Activated T-helper 1 cell treated with anti-CD3 and anti-CD28 coated beads, Interleukin-12 subunit alpha, Interleukin-12 subunit beta, Interleukin-2, Interleukin-4 antibody, amounts not matched to agents 30 ng/mL and 10 ng/mL and 1 ng/mL, durations not matched to agents 14 hours and 24 hours and 36 hours (primary cell): Measurements from ENCODE around the gene MBNL2. TPM values are rescaled to one million over a fixed set of nuclear protein-coding genes. Genes with fewer than 3 reads are reported as not detected.

Source experiments
- DNase-seq: peaks from one replicate; pipeline ENCODE4 v3.0.0; 2021; ENCODE audit warnings: low spot score
- H3K27ac Mint-ChIP-seq: one replicate; pipeline ENCODE4 v1.8.0; 2021; ENCODE audit warnings: mild to moderate bottlenecking, mixed read lengths
- H3K27me3 Mint-ChIP-seq: one replicate; pipeline ENCODE4 v1.8.0; 2022; ENCODE audit warnings: mild to moderate bottlenecking, moderate library complexity, mixed read lengths; ENCODE audit not compliant: insufficient read depth
- H3K36me3 Mint-ChIP-seq: one replicate; pipeline ENCODE4 v1.8.0; 2021; ENCODE audit warnings: low read depth, mixed read lengths
- H3K4me1 Mint-ChIP-seq: one replicate; pipeline ENCODE4 v1.8.0; 2021; ENCODE audit warnings: low read depth, mixed read lengths
- H3K4me3 Mint-ChIP-seq: one replicate; pipeline ENCODE4 v1.8.0; 2021; ENCODE audit warnings: mild to moderate bottlenecking, moderate library complexity, mixed read lengths
- H3K9me3 Mint-ChIP-seq: one replicate; pipeline ENCODE4 v1.8.0; 2021; ENCODE audit warnings: mixed read lengths
- intact Hi-C: fragments of 100-400 bp; cut with micrococcal nuclease; formaldehyde crosslinking; loops from one replicate; pipeline ENCODE4 v1.15.1; 2024
- total RNA-seq: library from RNA; stranded (reverse); gene quantifications from 2 replicates; pipeline ENCODE4 v1.2.3, GENCODE V29; 2022

The MBNL2 gene
- total RNA-seq, 1 donor from 2014 or later = 20.7 TPM

DNA sequence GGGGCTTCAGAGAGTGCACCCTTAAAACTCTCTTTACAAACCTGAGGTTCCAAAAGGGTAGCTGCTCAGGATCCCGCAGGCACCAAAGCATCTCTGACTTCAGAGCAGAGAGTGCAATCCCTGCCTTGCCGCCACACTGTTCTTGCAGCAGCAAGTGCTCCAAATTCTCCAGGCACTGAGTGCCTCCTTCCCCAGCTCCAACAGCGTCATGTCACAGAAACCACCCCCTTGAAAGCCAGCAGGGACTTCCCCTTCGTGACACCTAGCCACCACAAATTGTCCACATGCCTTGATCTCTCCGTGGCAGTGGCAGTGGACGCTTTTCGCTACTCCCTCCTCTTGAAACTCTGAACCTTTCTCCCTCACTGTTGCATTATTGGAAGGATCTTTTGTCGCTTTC is 39.9 kb downstream of the MBNL2 start:
- Mint-ChIP-seq H3K4me1 (peaks cover 64% of the 10 kb centered on the region), H3K9me3 (no peaks in the 10 kb centered on the region), H3K27me3 (no peaks in the 10 kb centered on the region), H3K27ac (peak overlapping the region; percentile 32), H3K36me3 (peaks cover 9% of the 10 kb centered on the region), H3K4me3 (peak overlapping the region; percentile 6)
- intact Hi-C loops = no loop called here
- no peak for DNase-seq

DNA sequence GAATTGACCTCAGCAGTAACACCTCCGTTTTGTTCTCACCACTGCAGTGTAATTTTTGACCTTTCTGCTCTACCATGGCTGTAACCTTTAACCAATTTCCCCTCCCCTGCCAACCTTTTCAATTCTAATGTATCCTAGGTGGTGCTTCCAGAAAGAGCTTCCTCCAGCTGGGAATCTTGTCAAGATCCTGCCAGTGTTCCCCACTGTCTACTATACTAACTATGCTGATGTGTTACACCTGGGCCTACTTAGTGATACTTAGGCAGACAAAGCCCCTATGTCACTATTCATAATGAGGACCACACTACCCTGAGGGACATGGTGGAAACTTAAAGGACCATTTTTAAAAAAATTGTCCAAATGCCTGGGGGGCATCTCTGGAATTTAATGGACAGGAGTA is 41.0 kb downstream of the MBNL2 start:
- no peak for DNase-seq
- Mint-ChIP-seq H3K4me1 (peaks cover 53% of the 10 kb centered on the region), H3K9me3 (no peaks in the 10 kb centered on the region), H3K4me3 (no peak overlapping the region), H3K36me3 (peaks cover 7% of the 10 kb centered on the region), H3K27ac (no peak overlapping the region), H3K27me3 (no peaks in the 10 kb centered on the region)
- intact Hi-C loops = no loop called here

DNA sequence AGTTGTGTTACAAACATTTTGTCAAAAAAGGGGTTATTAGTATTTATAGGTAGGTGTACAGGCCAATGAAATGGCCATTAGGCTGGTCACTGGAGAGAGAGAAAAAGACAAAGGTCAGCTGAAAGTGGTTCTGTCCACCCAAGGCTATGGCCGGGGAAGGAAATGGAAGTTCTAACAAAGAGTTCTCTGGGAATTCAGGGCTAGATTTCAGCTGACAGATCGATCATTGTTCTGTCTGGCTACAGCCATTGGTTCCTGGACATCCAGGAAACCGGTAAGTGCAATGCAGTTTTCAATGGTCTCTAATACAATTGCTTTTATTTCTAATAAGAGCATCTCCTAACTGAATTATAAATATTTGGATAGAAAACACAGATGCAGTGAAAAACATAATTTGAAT is 42.5 kb downstream of the MBNL2 start:
- peaks cover 38% of the 10 kb centered on the region for H3K4me1 Mint-ChIP-seq
- intact Hi-C loops = no loop called here
- peaks cover 7% of the 10 kb centered on the region for H3K36me3 Mint-ChIP-seq
- no peaks in the 10 kb centered on the region for H3K9me3 Mint-ChIP-seq
- no peak overlapping the region for H3K4me3 Mint-ChIP-seq
- no peak overlapping the region for H3K27ac Mint-ChIP-seq
- no peak for DNase-seq
- H3K27me3 Mint-ChIP-seq = no peaks in the 10 kb centered on the region

DNA sequence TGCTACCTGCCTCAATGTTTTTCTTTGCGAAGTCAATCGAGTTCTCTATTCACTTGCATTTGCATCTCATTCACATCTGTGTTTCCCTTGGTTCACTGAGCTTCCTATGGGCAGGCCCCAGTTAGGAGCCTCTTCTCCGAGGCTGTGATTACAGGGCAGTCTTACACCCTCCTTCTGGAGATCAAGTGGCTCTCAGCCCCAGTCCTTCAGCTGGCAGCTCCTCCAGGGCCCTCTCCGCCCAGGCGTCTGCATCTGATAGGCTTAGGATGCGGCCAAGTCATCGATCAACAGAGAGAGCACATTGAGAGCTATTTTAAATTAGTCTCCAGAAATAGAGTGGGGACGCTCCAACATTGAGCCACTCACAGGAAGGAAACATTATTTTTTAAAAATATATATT is 44.2 kb downstream of the MBNL2 start:
- Mint-ChIP-seq H3K4me3 (no peak overlapping the region), H3K9me3 (no peaks in the 10 kb centered on the region), H3K27ac (no peak overlapping the region), H3K36me3 (peaks cover 2% of the 10 kb centered on the region), H3K27me3 (no peaks in the 10 kb centered on the region), H3K4me1 (peaks cover 21% of the 10 kb centered on the region)
- DNase-seq = no peak
- intact Hi-C loops = no loop called here

DNA sequence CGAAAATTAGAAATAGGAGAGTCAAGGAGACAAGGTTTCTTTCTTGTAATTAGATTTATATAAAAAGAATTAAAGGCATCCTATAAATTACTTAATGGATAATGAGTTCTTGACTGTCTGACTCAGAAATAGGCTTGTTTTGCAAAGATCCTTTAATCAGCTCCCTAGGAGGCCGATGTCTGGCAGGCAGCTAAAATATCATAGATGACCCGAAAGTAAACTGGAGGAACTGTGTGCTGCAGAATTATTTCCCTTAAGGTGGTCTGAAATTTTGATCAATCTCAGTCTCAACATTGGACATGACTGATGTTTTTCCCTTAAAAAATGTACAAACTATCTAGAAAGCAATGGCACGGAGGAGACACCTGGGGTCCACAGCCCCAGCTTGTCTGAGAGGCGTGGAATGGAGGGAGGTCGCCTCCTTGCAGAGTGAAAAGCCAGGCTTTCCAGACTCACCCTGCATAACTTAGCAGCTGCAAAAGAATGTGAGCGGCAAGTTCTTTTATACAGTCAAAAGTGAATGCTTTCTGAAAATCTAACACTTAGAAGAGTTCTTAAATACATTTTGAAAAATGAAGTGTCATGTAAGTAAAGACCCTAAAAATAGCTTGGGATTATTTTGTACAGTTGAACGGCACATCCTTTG is 44.8 kb downstream of the MBNL2 start:
- Mint-ChIP-seq H3K27ac (no peak overlapping the region), H3K4me3 (no peak overlapping the region), H3K9me3 (no peaks in the 10 kb centered on the region), H3K4me1 (peaks cover 15% of the 10 kb centered on the region), H3K36me3 (no peaks in the 10 kb centered on the region), H3K27me3 (no peaks in the 10 kb centered on the region)
- DNase-seq = no peak
- intact Hi-C loops = no loop called here

DNA sequence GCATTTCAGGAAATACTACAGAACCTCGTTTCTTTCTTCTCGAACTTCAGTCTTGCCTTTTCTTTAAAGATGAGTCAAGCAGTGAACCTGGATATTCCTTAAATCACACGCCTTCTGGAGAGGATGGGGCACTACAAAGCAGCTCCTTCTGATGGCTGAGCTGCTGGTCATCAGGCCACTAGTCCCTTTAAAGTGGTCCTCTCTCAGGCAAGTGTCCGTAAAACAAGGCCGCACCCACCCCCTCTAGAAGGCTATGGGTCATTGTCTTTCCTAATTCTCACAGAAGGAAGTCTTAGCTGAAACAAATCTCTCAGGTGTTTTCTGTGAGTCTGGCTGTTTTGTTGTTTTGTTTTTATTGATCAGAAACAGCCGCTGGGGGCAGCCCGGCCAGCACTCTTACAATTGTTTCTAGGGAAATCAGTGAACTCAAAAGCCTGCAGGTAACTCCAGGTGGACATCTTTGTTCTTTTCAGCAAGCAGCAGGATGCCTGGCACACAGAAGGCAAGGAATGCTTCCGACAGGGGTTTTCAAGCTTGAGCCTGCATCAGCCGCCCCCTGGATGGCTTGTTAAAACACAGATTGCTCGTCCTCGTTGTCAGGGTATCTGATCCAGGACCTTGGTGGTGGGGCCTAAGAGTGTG is 45.4 kb downstream of the MBNL2 start:
- Mint-ChIP-seq H3K36me3 (no peaks in the 10 kb centered on the region), H3K27me3 (no peaks in the 10 kb centered on the region), H3K4me1 (peaks cover 9% of the 10 kb centered on the region), H3K9me3 (no peaks in the 10 kb centered on the region), H3K4me3 (no peak overlapping the region), H3K27ac (no peak overlapping the region)
- intact Hi-C loops = no loop called here
- DNase-seq = no peak

DNA sequence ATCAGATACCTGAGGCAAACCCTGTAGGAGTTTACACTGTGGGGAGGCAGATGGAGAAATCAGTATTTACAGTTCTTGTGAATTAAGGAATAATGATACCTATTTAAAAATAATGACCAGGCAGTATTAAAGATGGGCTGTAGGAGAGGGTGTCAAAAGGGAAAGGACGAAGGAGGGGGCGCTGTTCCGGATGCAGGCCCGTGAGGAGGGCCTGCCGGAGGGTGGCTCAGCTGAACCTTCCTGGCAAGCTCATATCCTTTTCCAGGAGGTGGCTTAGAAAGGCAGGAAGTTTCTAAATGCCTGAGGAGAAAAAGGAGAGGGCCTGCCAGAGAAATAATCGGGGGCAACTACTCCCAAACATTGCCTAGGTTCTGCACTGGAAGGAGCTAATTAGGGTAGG is 46.6 kb downstream of the MBNL2 start:
- no peaks in the 10 kb centered on the region for H3K36me3 Mint-ChIP-seq
- no peaks in the 10 kb centered on the region for H3K27me3 Mint-ChIP-seq
- no peak overlapping the region for H3K4me3 Mint-ChIP-seq
- no peak for DNase-seq
- intact Hi-C loops = no loop called here
- H3K4me1 Mint-ChIP-seq = peaks cover 4% of the 10 kb centered on the region
- no peak overlapping the region for H3K27ac Mint-ChIP-seq
- no peaks in the 10 kb centered on the region for H3K9me3 Mint-ChIP-seq

DNA sequence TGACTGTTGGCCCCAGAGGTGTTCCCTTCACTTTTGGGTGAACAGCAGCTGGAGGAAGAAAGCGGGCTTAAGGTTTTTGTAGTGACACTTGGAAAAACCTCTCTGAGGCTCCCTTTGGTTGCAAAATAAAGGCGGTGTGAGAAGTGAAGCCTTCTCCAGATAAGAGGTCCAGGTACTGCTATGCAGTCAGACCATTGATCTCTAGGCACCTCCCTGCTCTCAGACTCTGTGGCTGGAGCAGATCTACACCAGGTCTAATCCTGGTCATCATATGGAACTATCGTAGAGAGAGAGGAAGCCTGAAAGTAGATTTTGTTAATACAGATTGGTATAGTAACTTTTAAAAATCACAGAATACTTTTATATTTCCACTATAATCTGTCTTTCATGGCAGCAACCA is 47.5 kb downstream of the MBNL2 start:
- H3K36me3 Mint-ChIP-seq = no peaks in the 10 kb centered on the region
- intact Hi-C loops = no loop called here
- no peak overlapping the region for H3K4me3 Mint-ChIP-seq
- DNase-seq = no peak
- no peaks in the 10 kb centered on the region for H3K9me3 Mint-ChIP-seq
- no peaks in the 10 kb centered on the region for H3K27me3 Mint-ChIP-seq
- H3K4me1 Mint-ChIP-seq = peaks cover 1% of the 10 kb centered on the region
- H3K27ac Mint-ChIP-seq = no peak overlapping the region

DNA sequence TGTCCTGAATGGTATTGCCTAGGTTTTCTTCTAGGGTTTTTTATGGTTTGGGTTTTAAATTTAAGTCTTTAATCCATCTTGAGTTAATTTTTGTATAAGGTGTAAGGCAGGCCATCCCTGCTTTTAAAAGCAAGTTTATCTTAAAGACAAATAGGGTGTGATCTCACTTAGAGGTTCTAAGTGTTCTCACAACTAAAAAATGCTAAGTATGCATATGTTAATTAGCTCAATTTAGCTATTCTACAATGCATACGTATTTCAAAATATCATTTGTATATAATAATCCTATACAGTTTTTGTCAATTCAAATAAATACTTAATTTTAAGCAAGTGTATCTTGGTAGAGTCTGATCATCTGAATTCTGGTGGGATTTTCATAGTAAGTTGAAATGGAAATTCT is 50.4 kb downstream of the MBNL2 start:
- H3K27me3 Mint-ChIP-seq = no peaks in the 10 kb centered on the region
- H3K4me1 Mint-ChIP-seq = peaks cover 6% of the 10 kb centered on the region
- intact Hi-C loops = loop anchor here (2.0 kb wide), 1 partner anchor 14 kb away; no protein-coding TSS in a partner anchor
- H3K9me3 Mint-ChIP-seq = no peaks in the 10 kb centered on the region
- no peak overlapping the region for H3K27ac Mint-ChIP-seq
- no peak overlapping the region for H3K4me3 Mint-ChIP-seq
- H3K36me3 Mint-ChIP-seq = peaks cover 17% of the 10 kb centered on the region
- DNase-seq = no peak

DNA sequence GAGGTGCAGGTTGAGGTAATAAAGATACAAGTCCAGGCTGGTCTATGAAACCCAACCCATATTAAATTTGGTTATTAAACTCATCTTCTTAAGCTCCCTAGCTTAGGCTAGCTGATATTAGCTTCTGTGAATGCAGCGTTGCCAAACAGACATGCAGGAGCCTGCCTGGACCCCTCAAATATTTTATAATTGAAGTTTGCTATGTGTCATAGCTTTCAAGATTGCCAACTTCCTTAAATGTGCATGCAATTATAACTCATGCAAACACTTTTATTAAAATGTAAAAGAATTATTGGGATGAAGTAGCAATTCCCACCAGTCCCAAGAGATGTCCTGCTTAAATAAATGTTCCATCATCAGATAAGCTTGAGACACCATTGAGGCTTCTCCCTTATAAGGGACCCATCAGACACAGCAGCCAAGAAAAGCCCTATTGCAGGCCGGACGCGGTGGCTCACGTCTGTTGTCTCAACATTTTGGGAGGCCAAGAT is 51.3 kb downstream of the MBNL2 start:
- intact Hi-C loops = loop anchor here (2.0 kb wide), 1 partner anchor 13 kb away; no protein-coding TSS in a partner anchor
- Mint-ChIP-seq H3K27ac (no peak overlapping the region), H3K27me3 (no peaks in the 10 kb centered on the region), H3K4me1 (peaks cover 6% of the 10 kb centered on the region), H3K9me3 (no peaks in the 10 kb centered on the region), H3K4me3 (no peak overlapping the region), H3K36me3 (peaks cover 17% of the 10 kb centered on the region)
- no peak for DNase-seq

DNA sequence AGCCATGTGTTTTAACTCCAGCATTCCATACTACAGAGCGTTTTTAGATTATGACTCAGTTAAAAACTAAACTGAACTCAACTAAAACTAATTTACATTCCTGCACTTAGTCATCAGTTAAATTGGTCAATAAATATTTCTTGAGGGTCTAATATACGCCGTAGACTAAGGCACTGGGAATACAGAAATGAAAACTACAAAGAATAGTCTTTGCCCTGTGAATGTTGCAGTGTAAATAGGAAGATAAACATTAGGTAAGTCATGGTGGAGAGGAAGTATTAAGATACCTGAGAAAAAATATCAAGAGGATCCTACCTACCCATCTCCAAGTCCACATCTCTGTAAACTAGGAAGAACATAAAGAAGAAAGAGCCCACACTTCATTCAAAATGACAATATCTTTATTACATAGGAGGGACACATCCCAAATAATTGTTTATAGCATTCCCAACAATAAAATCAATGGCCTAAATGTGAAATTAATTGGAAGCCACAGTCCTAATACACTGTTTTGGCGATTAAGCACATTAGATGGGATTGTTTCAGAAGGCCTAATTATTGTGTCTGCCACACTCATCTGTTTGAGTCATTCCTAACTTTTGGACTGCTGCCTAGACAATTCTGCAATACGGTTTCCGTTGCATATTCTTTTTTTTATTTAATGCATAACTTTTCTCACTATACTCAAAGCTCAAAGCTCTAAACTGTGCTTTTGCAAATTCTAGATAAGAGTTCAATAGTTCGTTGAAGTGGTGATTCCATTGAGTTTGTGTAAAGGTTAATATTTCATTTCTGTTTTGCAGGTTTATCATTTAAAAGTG is 52.9 kb downstream of the MBNL2 start:
- no peak for DNase-seq
- Mint-ChIP-seq H3K9me3 (no peaks in the 10 kb centered on the region), H3K36me3 (peaks cover 17% of the 10 kb centered on the region), H3K27me3 (no peaks in the 10 kb centered on the region), H3K4me1 (peaks cover 6% of the 10 kb centered on the region), H3K27ac (no peak overlapping the region), H3K4me3 (no peak overlapping the region)
- intact Hi-C loops = no loop called here

DNA sequence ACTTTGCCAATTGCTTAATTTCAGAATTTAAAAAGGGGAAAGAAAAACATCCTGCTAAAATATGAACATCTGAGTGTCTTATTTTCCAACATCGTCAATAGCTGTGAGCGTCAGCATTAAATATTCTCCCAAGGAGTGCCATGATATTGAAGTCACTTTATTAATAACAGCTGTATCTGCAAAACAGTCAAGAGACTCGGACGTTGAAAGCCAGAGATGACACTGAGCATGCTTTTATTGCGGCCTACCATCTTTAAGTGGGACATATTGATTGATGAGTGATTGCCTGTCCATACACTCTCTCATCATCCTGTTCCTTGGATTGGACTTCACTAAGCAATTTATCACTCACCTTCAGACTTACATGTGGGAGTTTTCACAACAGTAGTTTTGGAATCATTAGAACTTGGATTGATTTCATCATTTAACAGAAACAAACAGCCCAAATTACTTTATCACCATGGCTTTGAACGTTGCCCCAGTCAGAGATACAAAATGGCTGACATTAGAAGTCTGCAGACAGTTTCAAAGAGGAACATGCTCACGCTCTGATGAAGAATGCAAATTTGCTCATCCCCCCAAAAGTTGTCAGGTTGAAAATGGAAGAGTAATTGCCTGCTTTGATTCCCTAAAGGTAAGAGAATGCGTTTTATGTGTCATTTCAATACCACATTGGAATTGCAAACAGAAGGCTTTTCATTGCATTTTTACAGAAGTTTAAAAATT is 53.8 kb downstream of the MBNL2 start:
- Mint-ChIP-seq H3K4me1 (peaks cover 14% of the 10 kb centered on the region), H3K36me3 (peaks cover 17% of the 10 kb centered on the region), H3K27ac (no peak overlapping the region), H3K27me3 (no peaks in the 10 kb centered on the region), H3K4me3 (no peak overlapping the region), H3K9me3 (no peaks in the 10 kb centered on the region)
- intact Hi-C loops = no loop called here
- no peak for DNase-seq
